AG08396 (cell line): ENCODE results near the gene LRIG1.

Experiments
- DNase-seq: peaks from one replicate; pipeline ENCODE4 v3.0.0; 2012; ENCODE audit warnings: low spot score, mixed read lengths

Gene LRIG1

DNA sequence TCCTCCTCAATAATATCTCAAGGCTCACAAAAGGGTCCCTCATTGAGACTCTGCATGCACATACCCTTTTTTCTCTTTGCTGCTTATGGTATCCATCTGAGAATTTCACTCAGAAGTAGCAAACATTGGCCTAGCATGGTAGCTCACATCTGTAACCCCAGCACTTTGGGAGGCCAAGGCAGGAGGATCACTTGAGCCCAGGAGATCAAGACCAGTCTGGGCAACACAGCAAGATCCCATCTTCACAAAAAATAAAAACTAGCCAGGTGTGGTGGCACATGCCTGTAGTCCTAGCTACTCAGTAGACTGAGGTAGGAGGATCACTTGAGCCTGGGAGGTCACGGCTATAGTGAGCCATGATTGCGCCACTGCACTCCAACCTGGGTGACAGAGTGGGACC is 11.7 kb downstream of the LRIG1 start:
- no peak for DNase-seq

- DNase-seq: no peak
Observed at GRCh38 chr3:66488492-66488891, 12.3 kb downstream of the LRIG1 start.

- DNase-seq: no peak
Observed at GRCh38 chr3:66487465-66487864, 13.4 kb downstream of the LRIG1 start.

GRCh38 chr3:66486646-66487045 is 14.2 kb downstream of the LRIG1 start:
- DNase-seq: peak; percentile 33

DNA sequence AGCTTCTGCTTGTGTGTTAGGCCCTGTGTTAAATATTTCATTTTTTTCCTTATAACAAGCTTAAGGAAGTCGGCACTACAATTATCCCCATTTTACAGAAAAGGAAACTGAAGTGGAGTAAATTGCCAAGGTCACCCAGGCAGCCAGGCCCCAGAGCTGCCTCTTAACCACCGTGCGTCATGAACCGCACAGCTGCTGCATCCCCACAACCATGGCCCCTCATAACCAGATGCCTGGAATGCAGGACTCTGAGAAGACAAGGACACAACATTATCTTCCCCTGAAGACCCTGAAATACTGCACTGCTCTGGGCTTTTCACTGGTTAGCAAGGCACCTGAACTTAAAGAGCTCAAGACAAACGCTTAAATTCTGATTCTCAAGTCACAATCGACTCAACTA is 14.6 kb downstream of the LRIG1 start:
- no peak for DNase-seq

- peak; percentile 52 for DNase-seq
Observed at GRCh38 chr3:66485291-66485968, 15.4 kb downstream of the LRIG1 start.

- DNase-seq: no peak
Observed at GRCh38 chr3:66484106-66484844, 16.5 kb downstream of the LRIG1 start.

GRCh38 chr3:66483409-66483906 is 17.4 kb downstream of the LRIG1 start:
- DNase-seq: peak; percentile 17

DNA sequence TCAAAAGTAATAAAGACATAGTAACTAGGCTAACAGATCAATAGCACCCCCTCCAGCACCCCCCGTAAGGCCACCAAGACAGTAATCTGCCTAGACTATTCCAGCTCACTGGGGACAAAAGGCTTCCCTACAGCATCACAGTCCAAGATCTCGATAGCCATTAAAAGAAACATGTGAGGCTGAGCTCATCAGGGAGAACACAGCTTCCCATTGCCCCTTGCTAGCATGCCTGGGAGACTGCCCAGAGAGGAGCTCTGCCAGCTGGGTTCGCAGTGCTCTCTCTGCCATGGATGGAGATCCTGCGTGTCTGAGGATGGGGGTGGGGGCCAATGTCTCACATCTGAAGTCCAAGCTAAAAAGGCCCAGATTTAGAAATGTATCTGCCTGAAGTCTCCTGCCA is 17.8 kb downstream of the LRIG1 start:
- DNase-seq: peak; percentile 35

- DNase-seq: no peak
Observed at GRCh38 chr3:66482018-66482404, 18.8 kb downstream of the LRIG1 start.

- peak; percentile 27 for DNase-seq
Observed at GRCh38 chr3:66481071-66482017, 19.5 kb downstream of the LRIG1 start.

- DNase-seq: no peak
Observed at GRCh38 chr3:66480666-66481065, 20.2 kb downstream of the LRIG1 start.

DNA sequence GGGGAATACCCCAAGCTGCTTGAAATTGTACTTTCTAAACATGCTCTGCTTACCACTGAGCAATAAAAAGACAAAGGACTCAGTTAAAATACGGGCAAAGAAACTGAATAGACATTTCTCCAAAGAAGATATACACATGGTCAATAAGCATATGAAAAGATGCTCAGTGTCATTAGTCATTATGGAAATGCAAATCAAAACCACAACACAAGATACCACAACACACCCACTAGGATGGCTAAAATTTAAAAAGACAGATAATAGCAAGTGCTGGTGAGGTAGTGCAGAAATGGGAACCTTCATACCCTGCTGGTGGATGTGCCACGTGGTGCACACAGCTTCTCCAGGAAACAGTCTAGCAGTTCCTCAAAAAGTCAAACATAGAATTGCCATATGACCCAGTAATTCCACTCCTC is 21.3 kb downstream of the LRIG1 start:
- no peak for DNase-seq

DNA sequence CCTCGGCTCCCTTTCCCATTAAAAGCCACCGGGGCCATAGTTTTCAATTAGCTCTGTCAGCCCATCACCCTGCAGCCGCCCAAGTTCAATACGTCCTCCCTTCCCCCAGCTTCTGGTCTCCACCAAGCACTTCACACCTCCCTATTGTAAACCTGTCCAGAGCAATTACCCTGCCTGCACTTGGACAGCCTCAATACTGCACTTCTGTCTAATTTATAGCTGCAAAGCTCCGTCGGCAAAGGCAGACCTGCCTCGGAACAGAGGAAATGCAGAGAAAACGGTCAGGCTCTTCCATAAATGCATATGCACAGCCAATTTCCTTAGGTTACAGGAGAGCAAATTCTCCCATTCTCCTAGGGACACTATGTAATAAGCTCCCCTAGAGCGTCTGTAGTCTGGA is 21.9 kb downstream of the LRIG1 start:
- no peak for DNase-seq

DNA sequence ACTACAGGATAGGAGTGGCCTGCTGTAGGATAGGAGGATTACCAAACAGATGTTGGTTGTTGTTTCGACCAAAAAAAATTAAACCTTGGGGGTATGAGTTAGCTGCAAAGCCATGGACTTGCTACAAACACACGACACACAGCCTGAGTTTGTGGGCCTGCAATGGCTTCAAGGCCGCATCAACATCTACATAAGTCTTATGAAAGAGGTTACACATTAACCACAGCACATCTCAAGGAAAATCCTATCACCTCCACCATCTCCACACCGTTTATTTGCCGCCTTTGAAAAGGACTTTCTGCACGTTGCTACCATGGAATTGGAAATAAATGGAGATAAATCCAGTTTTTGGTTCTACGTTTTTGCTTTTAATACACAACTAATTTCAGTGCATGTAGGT is 23.0 kb downstream of the LRIG1 start:
- no peak for DNase-seq

DNA sequence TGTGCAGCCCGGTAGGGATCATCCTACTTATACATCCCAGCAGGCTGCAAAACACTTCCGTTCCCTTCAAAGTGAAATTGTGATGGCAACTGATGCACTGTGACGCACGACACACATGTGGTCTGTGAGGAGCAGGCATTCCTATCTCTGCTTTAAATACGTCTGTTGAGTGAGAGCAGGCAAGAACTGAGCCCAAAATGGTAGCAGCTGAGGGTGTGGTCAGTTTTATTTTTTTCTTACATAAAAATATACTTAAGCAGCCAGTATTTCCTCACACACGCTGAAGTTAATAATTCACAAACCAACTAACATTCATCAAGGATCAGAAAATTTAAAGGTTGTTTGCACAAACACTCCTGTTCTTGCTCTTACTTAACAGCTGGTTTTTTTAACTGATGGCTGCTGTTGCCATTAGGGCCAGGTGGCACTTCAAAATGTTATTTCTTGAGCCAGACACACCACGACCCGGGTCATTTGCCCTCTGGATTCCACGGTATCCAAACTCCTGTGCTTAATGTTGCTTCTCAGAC is 23.9 kb downstream of the LRIG1 start:
- DNase-seq: no peak

- DNase-seq: no peak
Observed at GRCh38 chr3:66475386-66476020, 25.3 kb downstream of the LRIG1 start.

DNA sequence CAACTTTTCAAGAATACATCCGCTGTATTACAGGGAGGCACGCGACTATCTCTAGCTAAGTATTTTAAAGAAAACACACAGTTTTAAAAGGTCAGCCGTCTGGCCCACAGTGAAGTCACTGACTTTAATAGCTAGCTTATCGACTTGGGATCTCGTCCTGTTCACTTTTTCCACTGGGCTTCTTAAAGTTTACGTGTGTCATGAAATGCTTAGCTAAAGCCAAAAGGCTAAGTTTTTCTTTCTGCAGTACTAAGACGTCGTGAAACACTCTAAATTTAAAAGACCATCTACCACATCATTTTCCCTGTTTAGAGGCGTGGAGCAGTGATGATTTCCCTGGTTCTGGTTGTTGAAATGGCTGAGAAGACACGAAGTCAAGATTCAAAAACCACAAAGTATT is 27.1 kb downstream of the LRIG1 start:
- no peak for DNase-seq

DNA sequence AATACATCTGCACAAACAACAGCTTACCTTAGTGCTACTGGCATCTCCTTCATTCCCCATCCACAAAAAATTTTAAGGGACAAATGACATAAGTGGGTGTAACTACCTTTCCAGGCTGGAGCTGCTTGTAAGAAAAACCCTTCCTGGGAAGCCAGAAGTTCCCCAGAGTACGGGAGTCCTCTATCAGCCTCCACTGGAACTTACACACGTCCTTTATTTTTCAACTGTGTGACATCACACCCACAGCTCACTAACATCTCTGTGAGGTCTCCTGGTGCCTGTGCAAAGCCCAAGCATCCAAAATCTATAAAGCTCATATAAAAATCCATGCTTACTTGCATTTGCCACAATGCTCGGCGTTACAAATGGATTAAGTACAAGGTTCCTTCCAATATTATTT is 27.6 kb downstream of the LRIG1 start:
- no peak for DNase-seq

- DNase-seq: no peak
Observed at GRCh38 chr3:66472313-66473134, 28.3 kb downstream of the LRIG1 start.
